Amniotic stem cell (primary cell): ENCODE measurements around the gene SCAP.

Experiments
- DNase-seq: peaks from one replicate; lab custom pipeline; 2025; lab: John Stamatoyannopoulos, UW

SCAP gene

DNA sequence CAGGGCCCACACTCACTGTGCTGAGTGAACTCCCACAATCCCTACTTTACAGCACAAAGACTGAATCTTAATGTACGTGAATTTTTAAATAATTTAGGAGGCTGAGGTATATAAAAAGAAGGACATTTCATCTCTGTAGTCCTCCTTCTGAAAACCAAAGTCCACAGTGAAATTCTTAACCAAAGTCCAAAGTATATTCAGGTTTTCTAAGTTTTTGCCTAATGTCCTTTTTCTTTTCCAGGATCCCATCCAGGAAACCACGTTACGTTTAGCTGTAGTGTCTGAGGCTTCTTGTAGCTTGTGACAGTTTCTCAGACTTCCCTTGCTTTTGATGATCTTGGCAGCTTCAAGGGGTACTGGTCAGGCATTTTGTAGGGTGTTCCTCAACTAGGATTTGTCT, 44.5 kb downstream of the SCAP start:
- no peak for DNase-seq

- no peak for DNase-seq
Observed at GRCh38 chr3:47430606-47431005, 45.1 kb downstream of the SCAP start.

GRCh38 chr3:47429476-47430270, 46.1 kb downstream of the SCAP start:
- no peak for DNase-seq

DNA sequence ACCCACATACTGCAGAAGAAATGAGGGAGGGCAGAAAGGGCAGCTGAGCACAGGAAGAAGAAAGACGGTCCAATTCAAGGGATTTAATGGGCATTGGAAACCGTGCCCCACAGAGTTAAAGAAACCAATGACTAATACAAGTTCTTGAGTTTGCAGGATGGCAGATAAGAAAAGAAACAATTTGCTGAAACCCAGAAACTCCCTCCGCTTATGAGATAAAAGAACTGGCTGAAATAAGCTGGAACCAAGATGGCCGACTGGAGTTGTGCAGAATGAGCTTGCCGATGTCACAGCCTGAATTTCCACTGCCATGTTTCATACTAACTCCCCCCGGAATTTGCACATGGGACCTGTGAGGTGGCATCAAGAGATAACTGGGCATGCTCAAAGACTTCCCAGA, 47.1 kb downstream of the SCAP start:
- DNase-seq = no peak

- no peak for DNase-seq
Observed at GRCh38 chr3:47427866-47428265, 47.9 kb downstream of the SCAP start.

GRCh38 chr3:47425959-47426358, 49.8 kb downstream of the SCAP start:
- no peak for DNase-seq

DNA sequence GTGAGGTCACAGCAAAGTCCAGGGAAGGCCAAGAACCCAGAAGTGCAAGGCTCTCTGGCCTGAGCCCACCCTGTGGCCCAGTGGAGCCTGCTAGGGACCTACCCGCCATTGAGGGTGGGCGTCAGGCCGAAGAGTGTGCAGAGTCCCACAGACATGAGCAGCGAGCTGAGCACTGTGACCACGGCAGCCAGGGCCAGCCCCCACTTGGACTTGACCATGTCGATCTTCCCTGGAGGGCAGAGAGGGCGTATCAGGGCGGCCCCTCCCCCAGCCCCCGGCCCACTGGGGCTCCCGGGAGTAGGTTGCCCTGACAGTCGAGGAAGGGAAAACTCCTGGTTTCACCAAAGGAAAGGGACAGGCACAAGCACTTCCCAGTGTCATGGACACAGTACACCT, 50.4 kb downstream of the SCAP start:
- DNase-seq = no peak

DNA sequence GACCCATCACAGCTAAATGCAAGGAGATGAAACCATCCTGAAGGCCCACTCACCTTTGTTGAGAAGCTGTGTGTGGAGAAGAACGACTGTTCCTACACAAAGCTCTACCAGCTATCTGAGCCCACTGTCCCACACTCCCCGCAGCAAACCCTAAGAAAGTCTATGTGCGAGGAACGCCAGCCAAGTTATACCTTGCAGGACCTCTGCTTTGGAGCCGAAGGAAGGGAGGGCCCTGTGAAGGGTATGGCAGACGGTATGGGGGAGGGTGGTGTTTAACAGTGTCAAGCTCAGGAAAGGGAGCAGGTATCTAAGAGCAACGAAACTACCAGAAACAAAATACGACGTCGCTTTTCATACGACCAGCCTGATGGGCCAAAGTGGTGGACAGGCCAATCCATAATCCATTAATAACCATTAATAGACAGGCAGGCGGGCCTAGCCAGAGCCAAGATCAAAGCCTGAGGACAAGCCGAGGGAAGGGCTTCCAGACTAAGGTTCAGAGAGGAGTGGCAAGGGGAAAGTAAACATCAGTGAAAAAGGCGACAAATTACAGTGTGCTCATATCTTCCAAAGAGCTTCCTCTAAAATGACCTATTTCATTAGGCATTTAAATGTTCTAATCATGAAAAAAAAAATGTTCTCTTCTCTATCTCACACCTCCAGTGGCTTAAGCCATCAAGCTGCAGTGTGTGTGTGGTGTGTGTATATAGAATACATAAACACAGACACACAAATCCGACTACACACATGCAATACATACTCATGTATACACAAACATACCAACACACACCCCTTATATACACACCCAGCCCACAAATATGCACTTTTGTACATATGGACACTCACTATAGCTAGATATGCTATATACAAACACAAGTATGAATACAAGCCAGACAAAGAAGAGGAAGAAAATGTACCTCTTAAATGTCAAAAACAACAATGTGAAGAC, 51.0 kb downstream of the SCAP start:
- DNase-seq = no peak

DNA sequence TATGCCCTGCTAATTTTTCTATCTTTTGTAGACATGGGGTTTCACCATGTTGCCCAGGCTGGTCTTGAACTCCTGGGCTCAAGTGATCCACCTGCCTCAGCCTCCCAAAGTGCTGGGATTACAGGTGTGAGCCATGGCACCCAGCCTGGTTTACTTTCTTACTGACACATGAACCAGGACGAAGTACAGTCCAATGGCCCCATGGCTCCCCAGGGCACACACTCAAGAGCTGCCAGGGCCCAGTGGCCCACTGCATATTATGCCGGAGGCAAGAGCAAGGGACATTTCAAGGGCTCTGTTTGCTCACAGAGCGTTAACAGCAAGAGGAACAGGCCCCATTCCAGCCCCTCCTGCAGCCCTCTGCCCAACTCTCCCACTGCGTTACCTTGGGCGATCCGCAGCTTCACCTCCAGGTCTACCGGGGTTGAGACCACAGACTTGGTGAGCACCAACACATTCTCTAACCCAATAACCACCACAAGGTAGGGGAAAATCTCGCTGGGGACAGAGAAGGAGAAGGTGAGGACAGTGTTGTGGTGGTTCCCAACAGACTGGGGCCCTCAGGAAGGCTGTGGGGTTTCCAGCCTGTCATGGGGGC, 52.1 kb downstream of the SCAP start:
- DNase-seq = no peak

GRCh38 chr3:47422743-47423142, 53.0 kb downstream of the SCAP start:
- no peak for DNase-seq

- no peak for DNase-seq
Observed at GRCh38 chr3:47421741-47422649, 53.7 kb downstream of the SCAP start.

- peak; percentile 76 for DNase-seq
Observed at GRCh38 chr3:47420511-47421484, 54.9 kb downstream of the SCAP start.

DNA sequence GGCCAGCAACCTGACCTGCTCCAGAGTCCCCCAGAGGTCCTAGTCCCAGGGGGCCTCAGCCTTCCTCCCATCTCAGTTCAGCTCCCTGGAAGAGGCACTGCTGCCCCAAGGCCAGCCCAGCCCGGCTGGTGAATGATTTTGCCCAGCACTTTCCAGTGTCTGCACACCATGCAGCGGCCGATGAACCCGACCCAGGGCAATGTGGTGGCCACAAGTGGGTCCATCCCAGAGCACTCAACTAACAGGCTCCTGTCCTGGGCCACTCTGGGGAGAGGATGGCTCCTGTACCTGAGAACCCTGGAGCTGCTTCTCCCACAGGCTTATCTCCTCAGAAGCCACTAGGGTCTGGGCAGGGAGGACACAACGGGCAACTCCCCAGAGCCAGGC, 55.7 kb downstream of the SCAP start:
- DNase-seq = no peak

DNA sequence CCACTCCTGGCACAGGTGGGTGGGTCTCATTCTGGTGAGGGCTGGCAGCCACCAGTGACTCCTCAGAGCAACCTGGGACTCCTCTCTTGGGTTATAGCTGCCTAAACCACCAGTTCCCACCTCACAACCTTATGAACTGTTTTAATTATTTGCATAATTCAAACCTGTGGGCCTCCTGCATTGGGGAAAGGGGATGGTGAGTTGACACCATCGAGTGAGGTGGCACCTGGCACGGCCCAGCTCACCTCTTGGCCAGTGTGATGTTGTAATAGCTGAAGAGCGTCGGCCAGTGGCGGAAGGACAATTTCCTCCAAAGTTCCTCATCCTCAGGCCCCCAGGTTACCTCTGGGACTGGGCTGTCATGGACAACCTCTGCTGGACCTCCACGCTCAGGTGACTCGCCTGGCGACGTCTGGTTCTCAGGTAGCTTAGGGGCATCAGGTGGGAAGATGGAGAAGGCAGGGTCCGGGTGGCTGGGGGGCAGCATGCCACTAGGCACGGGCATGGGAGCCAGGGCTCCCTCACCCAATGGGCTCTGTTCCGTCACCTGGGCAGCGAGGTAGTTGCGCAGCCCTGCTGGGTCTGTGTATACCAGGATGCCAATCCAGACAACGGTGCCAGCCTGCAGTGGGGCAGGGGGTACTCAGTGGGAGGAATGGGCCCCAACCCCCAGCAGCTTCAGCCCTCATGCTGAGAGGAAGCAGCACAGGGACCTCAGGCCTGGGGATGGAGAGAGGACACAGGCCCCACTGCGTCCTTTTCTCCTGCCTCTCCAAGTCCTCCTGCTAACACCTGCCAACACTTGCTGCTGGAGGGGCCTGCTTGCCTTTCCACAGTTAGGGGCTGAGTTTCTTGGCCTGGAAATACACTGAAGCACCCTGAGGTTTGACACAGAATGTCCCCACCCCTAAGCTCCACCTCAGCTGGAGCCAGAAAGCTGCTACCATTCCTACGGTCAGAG, 56.4 kb downstream of the SCAP start:
- DNase-seq = no peak

- no peak for DNase-seq
Observed at GRCh38 chr3:47418167-47419082, 57.3 kb downstream of the SCAP start.

DNA sequence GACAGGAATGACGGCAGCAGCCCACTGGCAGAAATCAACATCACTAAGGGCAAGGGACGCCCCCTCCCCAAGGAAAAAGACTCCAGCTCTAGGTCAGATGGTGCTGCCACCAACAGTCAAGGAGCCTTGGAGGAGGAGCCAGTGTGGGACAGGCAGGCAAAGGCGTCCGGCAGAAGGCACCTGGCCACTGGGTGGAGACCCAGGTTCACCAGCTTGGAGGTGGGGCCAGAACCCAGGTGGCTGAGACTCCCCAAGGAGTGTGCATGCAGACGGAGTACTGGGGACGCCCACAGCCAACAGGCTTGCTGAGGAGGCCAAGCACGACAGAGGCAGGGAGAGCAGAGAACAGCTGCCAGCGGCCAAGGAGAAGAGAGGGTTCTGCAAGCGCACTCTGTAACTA, 59.7 kb downstream of the SCAP start:
- DNase-seq = no peak

- DNase-seq = no peak
Observed at GRCh38 chr3:47414666-47415587, 60.8 kb downstream of the SCAP start.
